Astrocyte (in vitro differentiated cells and primary cell): ENCODE data around the gene NRP1.

Source experiments
- EZH2 ChIP-seq: IDR thresholded peaks from 2 replicates; pipeline ENCODE4 v1.6.1; 2012; ENCODE audit warnings: mild to moderate bottlenecking, low read length, inconsistent platforms; ENCODE audit not compliant: insufficient read depth
- TF ChIP-seq, protein P1 (sequence below): IDR thresholded peaks from 2 replicates; pipeline ENCODE4 v1.5.1; 2011; ENCODE audit warnings: low read depth, mild to moderate bottlenecking, inconsistent platforms, low read length, moderate library complexity; ENCODE audit not compliant: insufficient read depth

DNA sequence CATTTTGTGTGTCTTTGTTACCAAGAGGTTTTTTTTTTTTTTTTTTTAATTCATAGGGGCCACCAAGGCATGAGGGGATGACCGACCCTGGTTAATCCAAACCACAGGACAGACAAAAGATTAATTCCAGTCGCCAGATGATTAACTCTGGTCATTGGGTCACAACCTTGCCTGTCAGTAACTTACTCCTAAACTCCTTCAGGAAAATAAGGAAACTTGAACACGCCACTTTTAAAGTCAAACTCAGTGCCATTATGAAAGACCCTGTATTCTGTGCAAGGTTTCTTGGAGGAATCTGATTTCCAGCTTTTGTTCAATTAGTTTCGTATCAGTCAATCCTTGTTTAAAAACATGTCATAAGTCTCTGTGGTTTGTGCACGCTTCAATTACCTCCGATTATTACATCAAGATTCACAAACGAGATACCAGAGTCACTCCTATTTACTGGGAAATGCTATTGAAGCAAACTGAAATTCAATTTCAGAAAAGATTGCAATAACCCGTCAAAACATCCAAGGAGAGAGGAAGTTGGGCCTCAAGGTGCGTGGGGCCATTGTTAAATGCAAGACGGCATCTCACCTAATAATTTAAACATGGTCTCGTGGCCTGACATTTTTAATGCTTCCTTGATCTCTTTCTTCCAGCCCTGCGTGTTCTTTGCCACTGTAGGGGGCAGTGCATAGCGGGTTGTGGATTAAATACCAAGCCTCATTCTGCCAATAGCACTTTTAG, 44.0 kb downstream of the NRP1 start:
- no peak for TF ChIP-seq EZH2
- TF ChIP-seq, protein P1, sequence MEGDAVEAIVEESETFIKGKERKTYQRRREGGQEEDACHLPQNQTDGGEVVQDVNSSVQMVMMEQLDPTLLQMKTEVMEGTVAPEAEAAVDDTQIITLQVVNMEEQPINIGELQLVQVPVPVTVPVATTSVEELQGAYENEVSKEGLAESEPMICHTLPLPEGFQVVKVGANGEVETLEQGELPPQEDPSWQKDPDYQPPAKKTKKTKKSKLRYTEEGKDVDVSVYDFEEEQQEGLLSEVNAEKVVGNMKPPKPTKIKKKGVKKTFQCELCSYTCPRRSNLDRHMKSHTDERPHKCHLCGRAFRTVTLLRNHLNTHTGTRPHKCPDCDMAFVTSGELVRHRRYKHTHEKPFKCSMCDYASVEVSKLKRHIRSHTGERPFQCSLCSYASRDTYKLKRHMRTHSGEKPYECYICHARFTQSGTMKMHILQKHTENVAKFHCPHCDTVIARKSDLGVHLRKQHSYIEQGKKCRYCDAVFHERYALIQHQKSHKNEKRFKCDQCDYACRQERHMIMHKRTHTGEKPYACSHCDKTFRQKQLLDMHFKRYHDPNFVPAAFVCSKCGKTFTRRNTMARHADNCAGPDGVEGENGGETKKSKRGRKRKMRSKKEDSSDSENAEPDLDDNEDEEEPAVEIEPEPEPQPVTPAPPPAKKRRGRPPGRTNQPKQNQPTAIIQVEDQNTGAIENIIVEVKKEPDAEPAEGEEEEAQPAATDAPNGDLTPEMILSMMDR, result peak; percentile 39
